NCI-H2171 treated with DMSO at 0.1 percent for 48 hours (cell line): Measurements from ENCODE around the gene PUSL1.

Experiments
- DNase-seq: peaks from one replicate; lab custom pipeline; 2025; lab: John Stamatoyannopoulos, UW

Gene PUSL1

GRCh38 chr1:1307923-1308755, at the start of gene PUSL1, which contains the start of gene ACAP3:
Gene PUSL1, plus strand, starts transcription at chr1:1308597. Its CDS starts 47 bp downstream, at chr1:1308644.
Gene ACAP3, minus strand, starts transcription at chr1:1307930. Its CDS starts 115 bp downstream, at chr1:1307815.
- DNase-seq, result peak; percentile 92

GRCh38 chr1:1259119-1259488, 49.3 kb upstream of the PUSL1 start:
- DNase-seq, result no peak

- DNase-seq, result no peak
Measured at GRCh38 chr1:1259540-1259939, 48.9 kb upstream of the PUSL1 start.

GRCh38 chr1:1259951-1260600, 48.3 kb upstream of the PUSL1 start:
- DNase-seq, result no peak

- no peak for DNase-seq
Measured at GRCh38 chr1:1260843-1261560, 47.4 kb upstream of the PUSL1 start.

GRCh38 chr1:1262071-1262470, 46.3 kb upstream of the PUSL1 start:
- no peak for DNase-seq

- DNase-seq, result no peak
Measured at GRCh38 chr1:1262758-1263157, 45.6 kb upstream of the PUSL1 start.

- DNase-seq, result no peak
Measured at GRCh38 chr1:1264026-1264425, 44.4 kb upstream of the PUSL1 start.

GRCh38 chr1:1264868-1265272, 43.5 kb upstream of the PUSL1 start:
- DNase-seq, result no peak

GRCh38 chr1:1267488-1268283, 40.7 kb upstream of the PUSL1 start:
- DNase-seq, result no peak

- DNase-seq, result no peak
Measured at GRCh38 chr1:1268284-1268682, 40.1 kb upstream of the PUSL1 start.

- no peak for DNase-seq
Measured at GRCh38 chr1:1270813-1271212, 37.6 kb upstream of the PUSL1 start.

GRCh38 chr1:1272341-1273208, 35.8 kb upstream of the PUSL1 start:
- no peak for DNase-seq

- DNase-seq, result no peak
Measured at GRCh38 chr1:1273209-1273511, 35.2 kb upstream of the PUSL1 start.

GRCh38 chr1:1273512-1274298, 34.7 kb upstream of the PUSL1 start, which contains the start of gene UBE2J2:
Gene UBE2J2, minus strand, starts transcription at chr1:1273854. Its CDS starts 5,862 bp downstream, at chr1:1267992.
- DNase-seq, result peak; percentile 87

GRCh38 chr1:1274299-1274930, 34.0 kb upstream of the PUSL1 start:
- no peak for DNase-seq

- no peak for DNase-seq
Measured at GRCh38 chr1:1274931-1275431, 33.4 kb upstream of the PUSL1 start.

- DNase-seq, result no peak
Measured at GRCh38 chr1:1275836-1276235, 32.6 kb upstream of the PUSL1 start.

GRCh38 chr1:1278620-1279019, 29.8 kb upstream of the PUSL1 start:
- DNase-seq, result no peak

- no peak for DNase-seq
Measured at GRCh38 chr1:1279028-1279427, 29.4 kb upstream of the PUSL1 start.
